Left ventricle myocardium inferior (tissue), 1 donor: ENCODE measurements around the gene CCL2. TPM values are rescaled to one million over a fixed set of nuclear protein-coding genes. Genes with fewer than 3 reads are reported as not detected.

Source experiments
- DNase-seq: peaks from one replicate; pipeline ENCODE4 v3.0.0-alpha.2; 2020
- H3K27ac ChIP-seq: fragments of 200-600 bp; replicated peaks from 2 replicates; pipeline ENCODE4 v1.8.0; 2021
- H3K27me3 ChIP-seq: fragments of 200-600 bp; 2 replicates; pipeline ENCODE4 v1.8.0; 2021; ENCODE audit warnings: low read depth
- H3K36me3 ChIP-seq: fragments of 200-600 bp; 2 replicates; pipeline ENCODE4 v1.8.0; 2021
- H3K4me1 ChIP-seq: fragments of 200-600 bp; 2 replicates; pipeline ENCODE4 v1.8.0; 2021
- H3K4me3 ChIP-seq: fragments of 200-600 bp; 2 replicates; pipeline ENCODE4 v1.8.0; 2021; ENCODE audit warnings: mild to moderate bottlenecking, moderate library complexity
- H3K9me3 ChIP-seq: fragments of 200-600 bp; replicated peaks from 2 replicates; pipeline ENCODE4 v1.8.0; 2021
- CTCF ChIP-seq: fragments of 200-600 bp; IDR thresholded peaks from 2 replicates; pipeline ENCODE4 v1.8.0; 2021; ENCODE audit warnings: antibody characterized with exemption, mild to moderate bottlenecking, borderline replicate concordance
- intact Hi-C: fragments of 100-400 bp; cut with micrococcal nuclease; formaldehyde crosslinking; loops from one replicate; pipeline ENCODE4 v1.11.0; 2022
- total RNA-seq: library from RNA; stranded (reverse); fragmentation: NEBNext Ultra II Directional; extraction: Animal tissue kit (Norgen Biotek cat#: 25700); gene quantifications from one replicate; pipeline ENCODE4 v1.2.1, GENCODE V29; 2021
- donor health status: DM: no; HTN: yes; CAD: no; lungs with severe emphysema.

The CCL2 gene
- total RNA-seq, 1 donor from 2014 or later = 24.3 TPM

- TF ChIP-seq CTCF = no peak
- Histone ChIP-seq H3K27me3 (no peaks in the 10 kb centered on the region), H3K36me3 (peaks cover 4% of the 10 kb centered on the region), H3K9me3 (no peaks in the 10 kb centered on the region), H3K4me3 (no peak overlapping the region), H3K27ac (no peak overlapping the region), H3K4me1 (peaks cover 5% of the 10 kb centered on the region)
- DNase-seq = no peak
- intact Hi-C loops = no loop called here
Measured at GRCh38 chr17:34261568-34262337, 6.7 kb downstream of the CCL2 start.

- Histone ChIP-seq H3K27ac (no peak overlapping the region), H3K36me3 (no peaks in the 10 kb centered on the region), H3K4me1 (no peaks in the 10 kb centered on the region), H3K4me3 (no peak overlapping the region), H3K27me3 (no peaks in the 10 kb centered on the region), H3K9me3 (no peaks in the 10 kb centered on the region)
- DNase-seq = no peak
- no peak for TF ChIP-seq CTCF
- intact Hi-C loops = no loop called here
Measured at GRCh38 chr17:34265711-34266110, 10.6 kb downstream of the CCL2 start.

GRCh38 chr17:34269969-34270368 is 14.9 kb downstream of the CCL2 start, which contains the start of gene CCL7:
Gene CCL7, plus strand, starts transcription at chr17:34270221. Its CDS starts 70 bp downstream, at chr17:34270291.
- DNase-seq = no peak
- H3K36me3 ChIP-seq = no peaks in the 10 kb centered on the region
- intact Hi-C loops = no loop called here
- no peaks in the 10 kb centered on the region for H3K9me3 ChIP-seq
- no peak within 1 kb of the TSS for H3K27ac ChIP-seq
- TF ChIP-seq CTCF = no peak
- no peaks in the 10 kb centered on the region for H3K4me1 ChIP-seq
- H3K27me3 ChIP-seq = no peaks in the 10 kb centered on the region
- no peak within 1 kb of the TSS for H3K4me3 ChIP-seq

GRCh38 chr17:34275881-34276280 is 20.8 kb downstream of the CCL2 start:
- no peak for DNase-seq
- no peaks in the 10 kb centered on the region for H3K27me3 ChIP-seq
- no peak overlapping the region for H3K4me3 ChIP-seq
- no peaks in the 10 kb centered on the region for H3K36me3 ChIP-seq
- intact Hi-C loops = no loop called here
- H3K9me3 ChIP-seq = no peaks in the 10 kb centered on the region
- no peak for TF ChIP-seq CTCF
- no peak overlapping the region for H3K27ac ChIP-seq
- H3K4me1 ChIP-seq = no peaks in the 10 kb centered on the region

GRCh38 chr17:34276826-34277225 is 21.7 kb downstream of the CCL2 start:
- Histone ChIP-seq H3K9me3 (no peaks in the 10 kb centered on the region), H3K27ac (no peak overlapping the region), H3K36me3 (no peaks in the 10 kb centered on the region), H3K4me1 (no peaks in the 10 kb centered on the region), H3K27me3 (no peaks in the 10 kb centered on the region), H3K4me3 (no peak overlapping the region)
- no peak for TF ChIP-seq CTCF
- DNase-seq = no peak
- intact Hi-C loops = no loop called here
